ENCODE measurements around the gene MYMK. TPM values are rescaled to one million over a fixed set of nuclear protein-coding genes. Genes with fewer than 3 reads are reported as not detected.
A peak's percentile ranks its signal among the peaks of the same experiment; 100 is the strongest.

The MYMK gene
- total RNA-seq, 4 donors from 2014 or later = not detected

DNA sequence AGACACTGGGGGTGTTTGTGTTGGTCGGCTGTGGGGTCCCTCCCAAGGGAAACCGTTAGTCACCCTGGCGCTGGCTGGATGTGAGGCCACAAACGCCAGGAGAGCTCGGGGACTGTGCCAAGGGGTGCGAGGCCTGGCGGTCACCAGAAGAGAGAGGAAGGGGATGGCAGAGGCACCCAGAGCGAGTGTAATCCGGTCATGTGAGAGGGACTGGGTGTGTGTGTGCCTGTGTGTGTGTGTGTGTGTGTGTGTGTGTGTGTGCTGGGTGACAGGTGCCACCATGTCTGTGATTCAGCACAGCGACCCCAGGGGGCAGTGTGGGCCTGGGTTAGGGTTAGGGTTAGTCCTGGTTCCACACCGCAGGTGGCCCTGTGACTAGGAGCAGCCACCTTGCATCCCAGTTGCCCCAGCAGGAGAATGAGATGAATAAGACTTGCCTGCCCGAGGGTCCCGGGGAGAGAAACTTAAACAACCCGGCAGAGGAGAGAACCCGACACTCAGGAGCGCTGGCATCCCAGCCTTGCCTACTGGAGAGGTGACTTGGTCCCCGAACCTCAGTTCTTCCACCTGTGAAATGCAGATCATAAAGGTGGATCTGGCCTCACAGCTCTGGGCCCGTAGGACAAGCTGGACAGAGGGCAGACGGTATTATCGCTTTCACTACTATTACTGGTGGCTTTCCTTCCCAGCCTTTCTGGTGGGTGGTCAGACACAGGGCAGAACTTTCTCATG is 8.3 kb upstream of the MYMK start:
- DNase-seq = no peak
- Histone ChIP-seq H3K27me3 (peaks cover 0 to 86% (median 0%) of the 10 kb centered on the region in 4 donors), H3K4me3 (no peak overlapping the region), H3K9me3 (no peaks in the 10 kb centered on the region), H3K27ac (no peak overlapping the region), H3K4me1 (peaks cover 0 to 48% (median 20%) of the 10 kb centered on the region in 3 donors), H3K36me3 (no peaks in the 10 kb centered on the region)
- intact Hi-C loops (cut with DNase I) = loop anchor here (10.0 kb wide), 1 partner anchor 202 kb away; the partner anchor contains the start of gene SARDH
- WGBS, 2 donors = 50 to 69% methylated on average over 8 to 13 of the region's 20 CpGs
- TF ChIP-seq POLR2A (IDR thresholded peaks at IDR 0.05) = no peak
- TF ChIP-seq, protein P1, sequence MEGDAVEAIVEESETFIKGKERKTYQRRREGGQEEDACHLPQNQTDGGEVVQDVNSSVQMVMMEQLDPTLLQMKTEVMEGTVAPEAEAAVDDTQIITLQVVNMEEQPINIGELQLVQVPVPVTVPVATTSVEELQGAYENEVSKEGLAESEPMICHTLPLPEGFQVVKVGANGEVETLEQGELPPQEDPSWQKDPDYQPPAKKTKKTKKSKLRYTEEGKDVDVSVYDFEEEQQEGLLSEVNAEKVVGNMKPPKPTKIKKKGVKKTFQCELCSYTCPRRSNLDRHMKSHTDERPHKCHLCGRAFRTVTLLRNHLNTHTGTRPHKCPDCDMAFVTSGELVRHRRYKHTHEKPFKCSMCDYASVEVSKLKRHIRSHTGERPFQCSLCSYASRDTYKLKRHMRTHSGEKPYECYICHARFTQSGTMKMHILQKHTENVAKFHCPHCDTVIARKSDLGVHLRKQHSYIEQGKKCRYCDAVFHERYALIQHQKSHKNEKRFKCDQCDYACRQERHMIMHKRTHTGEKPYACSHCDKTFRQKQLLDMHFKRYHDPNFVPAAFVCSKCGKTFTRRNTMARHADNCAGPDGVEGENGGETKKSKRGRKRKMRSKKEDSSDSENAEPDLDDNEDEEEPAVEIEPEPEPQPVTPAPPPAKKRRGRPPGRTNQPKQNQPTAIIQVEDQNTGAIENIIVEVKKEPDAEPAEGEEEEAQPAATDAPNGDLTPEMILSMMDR (IDR thresholded peaks at IDR 0.05) = peak in 5 of 6 experiments; percentile 41 to 65 (median 52)

DNA sequence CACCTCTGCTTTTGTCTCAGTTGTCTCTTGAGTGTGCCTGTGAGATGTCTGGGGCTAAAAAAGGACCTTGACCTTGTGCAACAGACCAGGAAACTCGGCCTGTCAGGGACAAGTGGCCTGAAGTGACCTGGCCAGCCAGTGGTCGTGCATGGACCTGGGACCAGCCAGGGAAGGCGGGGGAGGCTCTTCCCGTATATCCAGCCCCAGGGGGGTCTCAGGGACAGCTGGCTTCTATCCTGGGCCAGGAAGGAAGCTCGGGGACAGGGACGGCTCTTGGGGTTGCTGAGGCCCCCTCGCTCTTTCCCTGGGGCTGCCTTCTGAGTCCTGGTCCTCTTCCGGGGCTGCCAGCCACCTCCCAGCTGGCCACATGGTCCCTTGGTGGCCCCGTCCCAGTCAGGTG is 6.5 kb upstream of the MYMK start:
- H3K4me1 ChIP-seq = peaks cover 0 to 61% (median 31%) of the 10 kb centered on the region in 3 donors
- DNase-seq = no peak

DNA sequence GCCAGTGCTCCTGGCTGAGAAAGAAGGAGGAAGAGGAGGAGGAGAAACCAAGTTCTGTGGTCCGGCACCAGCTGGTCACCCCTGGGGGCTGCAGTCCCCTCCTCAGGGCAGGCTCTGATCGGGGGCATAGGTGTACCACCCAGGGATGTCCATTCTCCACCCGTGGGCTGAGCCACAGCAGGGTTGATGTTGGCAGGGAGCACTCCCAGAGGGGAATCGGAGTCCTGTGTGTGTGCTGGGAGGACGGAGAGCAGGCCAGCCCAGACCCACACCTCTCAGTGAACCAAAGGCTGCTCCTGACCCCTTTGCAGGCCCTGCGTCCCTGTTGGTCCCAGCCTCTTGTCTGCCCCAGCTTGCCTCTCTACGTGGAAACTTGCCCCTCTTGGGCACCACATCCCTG is 5.1 kb upstream of the MYMK start:
- intact Hi-C loops (cut with DNase I) = loop anchor here (10.0 kb wide), 1 partner anchor 205 kb away; the partner anchor contains the start of gene SARDH
- DNase-seq = no peak
- TF ChIP-seq, protein P1 (IDR thresholded peaks at IDR 0.05) = no peak
- no peak for TF ChIP-seq POLR2A (IDR thresholded peaks at IDR 0.05)
- Histone ChIP-seq H3K27ac (no peak overlapping the region), H3K4me1 (peaks cover 0 to 57% (median 25%) of the 10 kb centered on the region in 3 donors), H3K9me3 (no peaks in the 10 kb centered on the region), H3K36me3 (no peaks in the 10 kb centered on the region), H3K4me3 (no peak overlapping the region), H3K27me3 (peaks cover 0 to 86% (median 0%) of the 10 kb centered on the region in 4 donors)
- WGBS, 2 donors = 69% methylated on average over 4 of the region's 7 CpGs; no CpG with 5 or more reads in 1 of the 2 donors

More for the DNA sequence above, 6.5 kb upstream of the MYMK start:
- H3K27me3 ChIP-seq = peaks cover 0 to 93% (median 0%) of the 10 kb centered on the region in 4 donors
- 73% methylated on average over 3 of the region's 9 CpGs; no CpG with 5 or more reads in 1 of the 2 donors for WGBS, 2 donors
- no peaks in the 10 kb centered on the region for H3K36me3 ChIP-seq
- H3K4me3 ChIP-seq = no peak overlapping the region
- intact Hi-C loops (cut with DNase I) = loop anchor here (10.0 kb wide), 1 partner anchor 204 kb away; the partner anchor contains the start of gene SARDH
- no peaks in the 10 kb centered on the region for H3K9me3 ChIP-seq
- TF ChIP-seq, protein P1 (IDR thresholded peaks at IDR 0.05) = no peak
- TF ChIP-seq POLR2A (IDR thresholded peaks at IDR 0.05) = no peak
- no peak overlapping the region for H3K27ac ChIP-seq

DNA sequence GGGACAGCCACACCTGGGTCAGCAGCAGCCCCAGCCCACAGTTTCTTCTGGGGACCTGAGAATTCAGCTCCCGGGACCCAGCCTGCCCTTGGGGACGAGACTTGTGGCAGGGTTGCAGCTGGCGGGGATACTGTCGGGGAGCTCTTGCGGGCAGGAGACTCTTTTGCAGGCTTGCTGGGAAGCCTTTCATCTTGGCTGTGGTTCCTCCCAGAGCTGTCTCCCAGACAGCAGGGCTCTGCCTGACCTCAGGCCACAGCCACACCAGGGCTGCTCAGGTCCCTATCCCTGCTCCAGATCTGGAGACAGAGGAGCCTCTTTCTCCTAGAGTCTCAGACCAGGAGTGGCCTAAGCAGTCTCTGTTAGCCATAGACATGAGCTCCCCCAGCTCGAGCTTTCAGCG is 4.7 kb upstream of the MYMK start:
- DNase-seq = no peak
- intact Hi-C loops (cut with DNase I) = no loop called here
- peaks cover 0 to 53% (median 21%) of the 10 kb centered on the region in 3 donors for H3K4me1 ChIP-seq
- no peaks in the 10 kb centered on the region for H3K36me3 ChIP-seq
- no peak overlapping the region for H3K27ac ChIP-seq
- H3K4me3 ChIP-seq = no peak overlapping the region
- peaks cover 0 to 82% (median 0%) of the 10 kb centered on the region in 4 donors for H3K27me3 ChIP-seq
- no peak for TF ChIP-seq POLR2A (IDR thresholded peaks at IDR 0.05)
- TF ChIP-seq, protein P1 (IDR thresholded peaks at IDR 0.05) = no peak
- H3K9me3 ChIP-seq = no peaks in the 10 kb centered on the region
- WGBS, 2 donors = no CpG with 5 or more reads among the region's 7 CpGs

DNA sequence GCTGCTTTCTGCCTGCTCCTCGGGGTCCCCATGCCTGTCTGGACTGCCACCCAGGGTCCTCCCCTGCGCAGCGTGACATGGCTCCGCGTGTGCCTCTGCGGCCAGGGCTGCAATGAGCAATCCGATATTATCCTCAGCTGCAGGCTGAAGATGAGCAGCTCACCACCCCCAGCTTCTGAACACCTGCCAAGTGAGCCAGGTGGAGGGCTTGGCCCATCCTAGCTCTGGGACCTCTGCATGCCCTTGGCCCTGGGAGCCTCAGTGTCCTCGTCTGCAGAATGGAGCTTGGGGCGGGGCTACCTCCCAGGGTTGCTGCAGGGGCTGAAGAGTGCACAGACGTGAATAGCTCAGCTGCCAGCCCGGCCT is 4.1 kb upstream of the MYMK start:
- Histone ChIP-seq H3K9me3 (no peaks in the 10 kb centered on the region), H3K4me1 (peaks cover 0 to 47% (median 15%) of the 10 kb centered on the region in 3 donors), H3K36me3 (no peaks in the 10 kb centered on the region), H3K4me3 (no peak overlapping the region), H3K27ac (no peak overlapping the region), H3K27me3 (peaks cover 0 to 76% (median 0%) of the 10 kb centered on the region in 4 donors)
- no peak for DNase-seq
- intact Hi-C loops (cut with DNase I) = no loop called here
- 61 to 67% methylated on average over 1 to 5 of the region's 11 CpGs for WGBS, 2 donors
- TF ChIP-seq, protein P1 (IDR thresholded peaks at IDR 0.05) = no peak
- no peak for TF ChIP-seq POLR2A (IDR thresholded peaks at IDR 0.05)

Measured in esophagus squamous epithelium (tissue), 5 donors.